T-helper 1 cell treated with Interleukin-12 subunit alpha and Interleukin-12 subunit beta and Interleukin-4 antibody, amounts not matched to agents 30 μg/mL and 1 μg/mL, for 36 hours (primary cell): ENCODE measurements around the gene SCN1B.

Source experiments
- H3K27ac Mint-ChIP-seq: one replicate; pipeline ENCODE4 v1.8.0; 2021; ENCODE audit warnings: mild to moderate bottlenecking, mixed read lengths
- H3K27me3 Mint-ChIP-seq: one replicate; pipeline ENCODE4 v1.8.0; 2021; ENCODE audit warnings: low read depth, mixed read lengths
- H3K36me3 Mint-ChIP-seq: one replicate; pipeline ENCODE4 v1.8.0; 2021; ENCODE audit warnings: low read depth, mixed read lengths
- H3K4me1 Mint-ChIP-seq: one replicate; pipeline ENCODE4 v1.8.0; 2021; ENCODE audit warnings: low read depth, mixed read lengths
- H3K4me3 Mint-ChIP-seq: one replicate; pipeline ENCODE4 v1.8.0; 2021; ENCODE audit warnings: mild to moderate bottlenecking, moderate library complexity, mixed read lengths
- H3K9me3 Mint-ChIP-seq: one replicate; pipeline ENCODE4 v1.8.0; 2021; ENCODE audit warnings: mixed read lengths

Gene SCN1B

GRCh38 chr19:35033067-35034004 lies 3.1 kb downstream of the SCN1B start:
- peaks cover 6% of the 10 kb centered on the region for H3K4me1 Mint-ChIP-seq
- peaks cover 30% of the 10 kb centered on the region for H3K27me3 Mint-ChIP-seq
- no peaks in the 10 kb centered on the region for H3K9me3 Mint-ChIP-seq
- H3K36me3 Mint-ChIP-seq = peaks cover 3% of the 10 kb centered on the region
- no peak overlapping the region for H3K4me3 Mint-ChIP-seq
- no peak overlapping the region for H3K27ac Mint-ChIP-seq

GRCh38 chr19:35034005-35034502 lies 3.8 kb downstream of the SCN1B start:
- Mint-ChIP-seq H3K27me3 (peaks cover 30% of the 10 kb centered on the region), H3K9me3 (no peaks in the 10 kb centered on the region), H3K27ac (no peak overlapping the region), H3K36me3 (peaks cover 3% of the 10 kb centered on the region), H3K4me3 (no peak overlapping the region), H3K4me1 (peaks cover 6% of the 10 kb centered on the region)

GRCh38 chr19:35034588-35035382 lies 4.5 kb downstream of the SCN1B start:
- Mint-ChIP-seq H3K27me3 (peaks cover 25% of the 10 kb centered on the region), H3K4me1 (peaks cover 6% of the 10 kb centered on the region), H3K4me3 (no peak overlapping the region), H3K36me3 (peaks cover 3% of the 10 kb centered on the region), H3K9me3 (no peaks in the 10 kb centered on the region), H3K27ac (no peak overlapping the region)

- peaks cover 16% of the 10 kb centered on the region for H3K27me3 Mint-ChIP-seq
These were observed 7.7 kb downstream of the SCN1B start for GRCh38 chr19:35037716-35038622.

GRCh38 chr19:35038623-35039512 lies 8.6 kb downstream of the SCN1B start:
- Mint-ChIP-seq H3K4me1 (peaks cover 7% of the 10 kb centered on the region), H3K9me3 (no peaks in the 10 kb centered on the region), H3K4me3 (no peak overlapping the region), H3K36me3 (no peaks in the 10 kb centered on the region), H3K27ac (no peak overlapping the region), H3K27me3 (peaks cover 12% of the 10 kb centered on the region)

More at GRCh38 chr19:35037716-35038622, 7.7 kb downstream of the SCN1B start:
- Mint-ChIP-seq H3K4me1 (peaks cover 7% of the 10 kb centered on the region), H3K36me3 (no peaks in the 10 kb centered on the region), H3K27ac (no peak overlapping the region), H3K9me3 (no peaks in the 10 kb centered on the region), H3K4me3 (no peak overlapping the region)

- Mint-ChIP-seq H3K27ac (no peak overlapping the region), H3K27me3 (peaks cover 12% of the 10 kb centered on the region), H3K36me3 (no peaks in the 10 kb centered on the region), H3K4me1 (peaks cover 13% of the 10 kb centered on the region), H3K9me3 (no peaks in the 10 kb centered on the region), H3K4me3 (no peak overlapping the region)
These were observed 9.9 kb downstream of the SCN1B start for GRCh38 chr19:35039881-35040825.

- no peak overlapping the region for H3K27ac Mint-ChIP-seq
These were observed 10.7 kb downstream of the SCN1B start for GRCh38 chr19:35040826-35041547.

GRCh38 chr19:35041548-35042055 lies 11.3 kb downstream of the SCN1B start, which contains the start of gene HPN:
TSS of gene HPN (plus strand) at chr19:35041721. CDS start at chr19:35042507, 786 bp downstream.
- Mint-ChIP-seq H3K27ac (no peak within 1 kb of the TSS), H3K36me3 (no peaks in the 10 kb centered on the region), H3K27me3 (peaks cover 12% of the 10 kb centered on the region), H3K9me3 (no peaks in the 10 kb centered on the region), H3K4me3 (no peak within 1 kb of the TSS), H3K4me1 (peaks cover 19% of the 10 kb centered on the region)

More at GRCh38 chr19:35040826-35041547, 10.7 kb downstream of the SCN1B start:
- Mint-ChIP-seq H3K4me1 (peaks cover 19% of the 10 kb centered on the region), H3K9me3 (no peaks in the 10 kb centered on the region), H3K27me3 (peaks cover 12% of the 10 kb centered on the region), H3K36me3 (no peaks in the 10 kb centered on the region), H3K4me3 (no peak overlapping the region)

GRCh38 chr19:35042056-35042730 lies 11.9 kb downstream of the SCN1B start:
- H3K27me3 Mint-ChIP-seq = peaks cover 12% of the 10 kb centered on the region
- H3K9me3 Mint-ChIP-seq = no peaks in the 10 kb centered on the region
- H3K4me1 Mint-ChIP-seq = peaks cover 19% of the 10 kb centered on the region

GRCh38 chr19:35042954-35043604 lies 12.8 kb downstream of the SCN1B start:
- Mint-ChIP-seq H3K9me3 (no peaks in the 10 kb centered on the region), H3K36me3 (no peaks in the 10 kb centered on the region), H3K4me1 (peaks cover 19% of the 10 kb centered on the region), H3K4me3 (no peak overlapping the region), H3K27ac (no peak overlapping the region), H3K27me3 (peaks cover 8% of the 10 kb centered on the region)

More at GRCh38 chr19:35042056-35042730, 11.9 kb downstream of the SCN1B start:
- no peak overlapping the region for H3K27ac Mint-ChIP-seq
- no peak overlapping the region for H3K4me3 Mint-ChIP-seq
- H3K36me3 Mint-ChIP-seq = no peaks in the 10 kb centered on the region

- Mint-ChIP-seq H3K27ac (no peak overlapping the region), H3K27me3 (peaks cover 8% of the 10 kb centered on the region), H3K4me3 (no peak overlapping the region)
These were observed 13.6 kb downstream of the SCN1B start for GRCh38 chr19:35043906-35044305.

More at GRCh38 chr19:35043906-35044305, 13.6 kb downstream of the SCN1B start:
- no peaks in the 10 kb centered on the region for H3K9me3 Mint-ChIP-seq
- peaks cover 19% of the 10 kb centered on the region for H3K4me1 Mint-ChIP-seq
- H3K36me3 Mint-ChIP-seq = no peaks in the 10 kb centered on the region
